ENCODE data around the gene FABP2.
"Not testable (repeated sequence)": the region's sequence is repeated elsewhere in the genome, so short reads cannot be mapped to it uniquely, and the experiment has no call there.

FABP2 gene

DNA sequence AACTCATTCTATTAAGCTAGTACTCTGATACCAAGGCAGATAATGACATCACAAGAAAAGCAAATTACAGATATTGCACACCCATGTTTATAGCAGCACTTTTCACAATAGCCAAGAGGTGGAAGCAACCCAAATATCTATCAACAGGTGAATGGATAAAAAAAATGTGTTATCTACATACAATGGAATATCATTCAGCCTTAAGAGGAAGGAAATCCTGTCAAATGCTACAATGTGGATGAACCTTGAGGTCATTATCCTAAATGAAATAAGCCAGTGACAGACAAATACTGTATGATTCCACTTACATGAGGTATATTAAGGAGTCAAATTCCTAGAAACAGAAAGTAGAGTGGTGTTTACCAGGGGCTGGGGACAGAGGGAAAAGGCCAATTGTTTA is 14.3 kb downstream of the FABP2 start:
- no peak for DNase-seq

- no peak for DNase-seq
Measured at GRCh38 chr4:119304431-119304830, 17.5 kb downstream of the FABP2 start.

DNA sequence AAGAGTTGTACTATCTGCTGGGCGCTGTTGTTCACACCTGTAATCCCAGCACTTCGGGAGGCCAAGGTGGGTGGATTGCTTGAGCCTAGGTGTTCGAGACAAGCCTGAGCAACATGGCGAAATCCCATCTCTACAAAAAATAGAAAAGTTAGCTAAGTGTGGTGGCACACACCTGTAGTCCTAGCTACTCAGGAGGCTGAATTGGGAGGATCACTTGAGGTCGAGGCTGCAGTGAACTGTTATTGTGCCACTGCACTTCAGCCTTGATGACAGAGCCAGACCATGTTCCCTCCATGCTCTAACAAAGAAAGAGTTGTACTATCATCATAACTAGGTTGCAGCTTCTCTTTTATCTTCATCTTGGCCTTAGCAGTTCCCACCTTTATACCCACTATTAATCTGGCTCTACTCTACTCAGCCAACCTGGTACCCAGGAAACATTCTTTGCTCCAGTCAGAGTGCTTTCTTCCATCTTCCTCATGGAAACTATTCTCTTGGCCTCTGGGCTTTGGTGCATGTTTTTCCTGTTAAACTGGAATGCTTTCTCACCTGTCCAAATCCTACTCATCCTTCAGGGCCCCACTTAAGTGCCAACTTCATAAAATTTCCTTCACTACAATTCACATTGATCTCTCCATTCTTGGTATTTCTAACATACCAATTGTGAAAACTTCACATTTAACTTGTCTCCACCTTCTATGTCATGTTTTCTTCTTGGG is 18.2 kb downstream of the FABP2 start:
- no peak for DNase-seq

DNA sequence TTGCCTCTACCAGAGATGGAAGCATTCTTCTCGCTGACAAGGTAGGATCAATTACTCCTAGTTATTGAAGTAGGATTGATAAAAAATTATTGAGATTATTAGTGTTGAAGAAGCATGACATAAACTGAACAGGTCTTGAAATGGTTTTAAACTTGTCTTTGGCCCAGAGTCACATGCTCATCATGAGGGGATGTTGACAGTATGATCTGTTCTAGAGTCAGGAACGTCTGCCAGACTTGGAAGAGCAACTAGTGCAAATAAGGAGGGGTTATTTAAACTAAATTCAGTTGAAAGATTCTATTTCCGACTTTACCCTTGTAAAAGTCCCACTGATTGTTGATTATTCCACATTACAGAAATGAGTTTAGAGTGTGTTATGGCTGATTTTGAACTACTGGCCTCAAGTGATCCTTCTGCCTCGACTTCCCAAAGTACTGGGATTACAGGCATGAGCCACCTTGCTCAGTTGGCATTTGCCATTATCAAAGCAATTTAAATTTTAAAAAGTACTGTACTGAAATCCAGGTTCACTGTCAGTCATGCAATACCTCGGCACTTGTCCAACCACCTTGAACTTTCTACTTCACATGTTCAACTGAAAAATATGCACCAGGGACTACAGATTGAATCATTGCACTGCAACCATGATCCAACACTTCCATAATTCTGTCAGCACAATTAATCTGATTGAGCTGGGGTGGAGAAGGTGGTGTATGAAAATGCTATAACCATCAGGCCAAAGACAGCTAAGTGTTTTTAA is 19.7 kb downstream of the FABP2 start:
- DNase-seq: no peak

GRCh38 chr4:119300101-119300978 is 21.6 kb downstream of the FABP2 start:
- no peak for DNase-seq

- DNase-seq: no peak
Measured at GRCh38 chr4:119299741-119300100, 22.2 kb downstream of the FABP2 start.

DNA sequence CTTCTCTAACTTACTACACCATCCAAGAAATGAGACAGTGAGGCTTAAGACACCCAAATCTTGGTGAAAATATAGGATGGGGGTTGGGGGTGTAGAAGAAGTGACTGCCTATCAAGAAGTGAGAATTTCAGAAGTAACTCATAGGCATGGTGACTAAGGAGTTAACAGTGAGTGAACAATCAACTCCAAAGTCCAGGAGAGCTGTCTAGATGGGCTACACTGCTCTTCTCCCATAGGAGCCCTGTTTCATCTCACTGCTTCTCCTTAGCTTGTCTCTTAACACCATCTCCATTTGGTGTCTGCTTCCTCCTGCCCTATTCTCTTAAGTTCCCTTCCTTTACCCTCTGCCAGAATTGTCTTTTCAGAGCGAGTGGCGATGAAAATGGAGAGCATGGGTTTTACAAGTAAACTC is 22.7 kb downstream of the FABP2 start:
- DNase-seq: no peak

- DNase-seq: no peak
Measured at GRCh38 chr4:119297795-119298194, 24.1 kb downstream of the FABP2 start.

DNA sequence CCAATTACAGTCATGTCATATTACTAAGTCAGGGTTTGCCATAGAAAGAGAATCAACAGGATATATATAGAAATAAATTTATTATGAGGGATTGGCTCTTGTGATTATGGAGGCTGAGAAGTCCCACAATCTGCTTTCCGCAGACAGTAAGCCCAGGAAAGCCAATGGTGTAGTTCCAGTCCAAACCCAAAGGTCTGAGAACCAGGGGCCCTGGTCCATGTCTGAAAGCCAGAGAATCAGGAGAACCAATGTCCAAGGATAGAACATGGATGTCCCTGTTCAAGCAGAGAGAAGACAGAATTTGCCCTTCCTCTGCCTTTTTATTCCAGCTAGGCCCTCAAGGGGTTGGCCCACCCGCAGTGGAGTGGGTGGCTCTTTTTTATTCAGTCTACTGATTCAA is 25.6 kb downstream of the FABP2 start:
- no peak for DNase-seq

GRCh38 chr4:119290598-119290997 is 31.3 kb downstream of the FABP2 start:
- no peak for DNase-seq

- DNase-seq: no peak
Measured at GRCh38 chr4:119289313-119289712, 32.6 kb downstream of the FABP2 start.

- DNase-seq: no peak
Measured at GRCh38 chr4:119286377-119287002, 35.4 kb downstream of the FABP2 start.

DNA sequence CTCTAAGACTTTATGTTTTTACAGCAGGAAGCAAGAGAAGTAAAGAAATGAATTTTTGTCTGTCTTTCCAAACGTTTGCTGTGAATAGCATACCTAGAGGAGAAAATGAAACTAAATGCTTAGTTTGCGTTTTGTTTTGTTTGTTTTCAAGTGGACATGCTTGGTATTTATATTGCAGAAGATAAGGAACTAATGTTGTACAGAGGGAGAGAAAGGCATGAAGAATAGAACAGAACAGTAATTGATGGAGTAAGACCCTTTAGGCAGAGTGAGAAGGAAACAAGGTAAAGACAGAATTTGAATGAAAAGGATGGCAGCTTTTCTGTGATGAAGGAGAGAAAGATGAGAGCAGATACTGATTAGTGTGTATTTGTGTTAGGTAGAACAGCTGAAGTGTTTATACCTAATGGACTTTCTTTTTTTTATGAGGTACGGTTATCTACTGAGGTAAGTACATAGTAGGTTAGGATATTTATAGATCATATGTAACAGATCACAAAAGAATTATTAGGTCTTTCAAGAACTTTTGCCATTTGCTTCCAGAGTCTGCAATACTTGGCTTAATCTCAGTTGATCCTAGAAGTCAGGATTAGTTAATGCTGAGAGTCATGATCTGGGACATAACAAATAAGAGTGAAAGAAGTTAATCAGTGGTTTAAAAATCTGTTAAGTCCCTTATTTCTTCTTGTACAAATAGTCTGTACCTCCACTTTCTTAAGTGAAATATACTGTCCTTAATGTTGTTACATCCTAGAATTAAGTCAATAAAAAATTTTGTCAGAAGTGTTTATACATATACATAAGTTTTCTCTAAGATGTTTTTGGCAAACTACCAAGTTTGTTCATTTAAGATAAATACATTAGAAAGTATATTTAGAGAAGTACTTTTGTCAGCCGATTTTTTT is 36.8 kb downstream of the FABP2 start:
- no peak for DNase-seq

DNA sequence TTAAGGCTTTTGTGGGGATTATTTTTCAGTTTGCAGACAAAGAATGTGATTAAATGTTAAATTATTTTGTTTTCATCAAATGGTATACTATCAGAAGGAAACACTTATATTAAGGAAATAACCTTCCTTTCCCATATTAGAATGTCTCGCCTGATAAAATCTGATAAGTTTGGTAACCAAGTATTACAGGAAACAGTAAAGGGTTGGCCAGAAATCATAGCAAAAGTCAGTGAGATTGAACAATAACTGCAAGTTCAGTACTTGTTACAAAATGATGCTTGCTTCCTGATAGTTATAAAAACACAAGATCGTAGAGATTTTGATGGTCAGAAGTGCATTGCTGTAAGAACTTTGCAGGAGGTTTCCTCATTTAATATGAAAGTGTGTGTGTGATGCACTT is 40.5 kb downstream of the FABP2 start:
- no peak for DNase-seq

GRCh38 chr4:119279945-119280344 is 42.0 kb downstream of the FABP2 start:
- DNase-seq: not testable (repeated sequence)

GRCh38 chr4:119279541-119279940 is 42.4 kb downstream of the FABP2 start:
- not testable (repeated sequence) for DNase-seq

DNA sequence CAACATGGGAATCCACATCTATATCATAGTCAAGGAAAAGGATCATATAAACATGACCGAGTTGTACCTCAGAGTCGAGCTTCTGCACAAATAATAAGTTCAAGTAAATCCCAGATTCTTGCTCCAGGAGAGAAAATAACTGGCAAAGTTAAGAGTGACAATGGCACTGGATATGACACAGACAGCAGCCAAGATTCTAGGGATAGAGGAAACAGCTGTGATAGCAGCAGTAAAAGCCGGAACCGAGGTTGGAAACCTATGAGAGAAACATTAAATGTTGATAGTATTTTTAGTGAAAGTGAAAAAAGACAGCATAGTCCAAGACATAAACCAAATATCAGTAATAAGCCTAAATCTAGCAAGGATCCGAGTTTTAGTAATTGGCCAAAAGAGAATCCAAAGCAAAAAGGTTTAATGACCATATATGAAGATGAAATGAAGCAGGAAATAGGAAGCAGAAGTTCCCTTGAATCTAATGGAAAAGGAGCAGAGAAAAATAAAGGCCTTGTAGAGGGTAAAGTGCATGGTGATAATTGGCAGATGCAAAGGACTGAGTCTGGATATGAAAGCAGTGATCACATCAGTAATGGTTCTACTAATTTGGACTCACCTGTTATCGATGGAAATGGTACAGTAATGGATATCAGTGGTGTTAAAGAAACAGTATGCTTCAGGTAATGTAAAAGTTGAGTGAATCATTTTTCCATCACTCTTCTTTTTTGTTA is 50.4 kb downstream of the FABP2 start:
- no peak for DNase-seq

GRCh38 chr4:119268466-119268865 is 53.5 kb downstream of the FABP2 start:
- DNase-seq: no peak
